ENCODE results near the gene PSMC3. TPM values are rescaled to one million over a fixed set of nuclear protein-coding genes. Genes with fewer than 3 reads are reported as not detected.

The PSMC3 gene
- total RNA-seq, 1 experiment from 2014 or later: 179 TPM

GRCh38 chr11:47443028-47443700, 16.9 kb upstream of the PSMC3 start:
- TF ChIP-seq CTCF (conservative IDR thresholded peaks at IDR 0.05): peak; percentile 40; the same call in 2 of the 3 replicates
- H3K27ac Mint-ChIP-seq: peak overlapping the region in 1 of 3 experiments; percentile 45; a peak in 1 of 7 replicates
- H3K4me3 Mint-ChIP-seq: no peak overlapping the region; a peak in 1 of 5 replicates
- H3K23me2 ChIP-seq (ENCODE audit: insufficient read length, low read depth, low read length, poor library complexity, severe bottlenecking): no peaks in the 10 kb centered on the region
- H3K4me1 ChIP-seq (ENCODE audit: insufficient read depth, low read length): no peaks in the 10 kb centered on the region
- H2BK5ac ChIP-seq (ENCODE audit: insufficient read length, low read length): no peak overlapping the region
- no peak overlapping the region for H4K5ac ChIP-seq (ENCODE audit: insufficient read length, low read depth, low read length)
- no peak overlapping the region for H3K56ac ChIP-seq (ENCODE audit: insufficient read length, low read depth, low read length)
- H3K18ac ChIP-seq (ENCODE audit: insufficient read length, low read depth, low read length): no peak overlapping the region
- no peak overlapping the region for H3K4ac ChIP-seq (ENCODE audit: low read depth, low read length)
- H3K23ac ChIP-seq (ENCODE audit: insufficient read length, low read depth, low read length): no peak overlapping the region
- no peaks in the 10 kb centered on the region for H4K20me1 ChIP-seq (ENCODE audit: control insufficient read depth, insufficient read depth, insufficient read length)
- no peak overlapping the region for H2BK15ac ChIP-seq (ENCODE audit: low read depth, low read length)
- DNase-seq: no peak
- H2BK120ac ChIP-seq (ENCODE audit: low read depth, low read length, poor library complexity, severe bottlenecking): no peak overlapping the region
- H3K79me2 ChIP-seq (ENCODE audit: insufficient read depth, low read length): no peaks in the 10 kb centered on the region
- H3K9ac ChIP-seq (ENCODE audit: extremely low read depth, insufficient read length, low read length): no peak overlapping the region
- no peaks in the 10 kb centered on the region for H3K27me3 Mint-ChIP-seq (ENCODE audit: low read depth)
- H2AK5ac ChIP-seq (ENCODE audit: insufficient read length, low read length): no peak overlapping the region
- no CpG with 5 or more reads among the region's 12 CpGs for WGBS (ENCODE audit: extremely low coverage, insufficient read length, low lambda C conversion rate)
- H3K9me3 Mint-ChIP-seq: no peaks in the 10 kb centered on the region
- peaks cover 4% of the 10 kb centered on the region in 2 experiments; a peak in 2 of 4 replicates for H3K4me1 Mint-ChIP-seq
- H3T11ph ChIP-seq (ENCODE audit: low read length): no peak overlapping the region
- H2BK20ac ChIP-seq (ENCODE audit: low read depth, low read length, poor library complexity, severe bottlenecking): no peak overlapping the region
- no peaks in the 10 kb centered on the region for H3K27me3 ChIP-seq (ENCODE audit: insufficient read depth, low read length)
- no peak overlapping the region for H3K4me2 ChIP-seq (ENCODE audit: insufficient read depth, insufficient read length, low read length)
- H3K9me3 ChIP-seq (ENCODE audit: control insufficient read depth, low read depth, low read length): no peaks in the 10 kb centered on the region
- H3K36me3 Mint-ChIP-seq (ENCODE audit: insufficient read depth in 1 of 3, low read depth in 3 of 3): no peaks in the 10 kb centered on the region
- no peak overlapping the region for H4K91ac ChIP-seq (ENCODE audit: insufficient read length, low read depth, low read length)
- no peaks in the 10 kb centered on the region for H3K79me1 ChIP-seq (ENCODE audit: insufficient read depth, low read depth, low read length, poor library complexity, severe bottlenecking)
- H3K27ac ChIP-seq (ENCODE audit: insufficient read length, low read depth, low read length): no peak overlapping the region
- H4K8ac ChIP-seq (replicated peaks; ENCODE audit: insufficient read length, low read depth, low read length): no peak overlapping the region
- H3K14ac ChIP-seq (ENCODE audit: insufficient read depth, low read length): no peak overlapping the region
- H2AFZ ChIP-seq (ENCODE audit: low read length): no peak overlapping the region
- no peak overlapping the region for H2BK12ac ChIP-seq (ENCODE audit: insufficient read length, low read depth, low read length)
